HL-60 (cell line): Measurements from ENCODE around the gene UVSSA.

ENCODE experiments used
- DNase-seq, 2 experiments: peaks; one replicate each; pipeline ENCODE4 v3.0.0-alpha.2; 2010 to 2020; ENCODE audit warnings: low read depth in 1 of 2, low spot score in 1 of 2
- H3K27ac ChIP-seq: fragments of 250-450 bp; sonication (Bioruptor Pico); replicated peaks from 2 replicates; pipeline ENCODE4 v1.5.1; 2020; ENCODE audit warnings: mild to moderate bottlenecking, moderate library complexity
- H3K27me3 ChIP-seq: fragments of 250-450 bp; sonication (Bioruptor Pico); 2 replicates; pipeline ENCODE4 v1.5.1; 2021; ENCODE audit warnings: mild to moderate bottlenecking, moderate library complexity; ENCODE audit not compliant: insufficient read depth, poor library complexity, severe bottlenecking
- H3K4me3 ChIP-seq: replicated peaks from 2 replicates; pipeline ENCODE4 v1.5.1; 2011; ENCODE audit warnings: mild to moderate bottlenecking, control low read depth, low read length; ENCODE audit not compliant: insufficient read depth
- CTCF ChIP-seq: IDR thresholded peaks from one replicate; pipeline ENCODE4 v1.5.1; 2011; ENCODE audit warnings: low read length, control low read depth, inconsistent platforms; ENCODE audit not compliant: insufficient read depth
- GABPA ChIP-seq: IDR thresholded peaks from 2 replicates; pipeline ENCODE4 v1.6.1; 2012; ENCODE audit warnings: low read depth
- POLR2AphosphoS5 ChIP-seq: IDR thresholded peaks from 2 replicates; pipeline ENCODE4 v1.6.1; 2012; ENCODE audit warnings: low read depth
- SPI1 ChIP-seq: IDR thresholded peaks from 2 replicates; pipeline ENCODE4 v1.6.1; 2012; ENCODE audit warnings: low read depth, mild to moderate bottlenecking, borderline replicate concordance
- TF ChIP-seq, protein P1 (sequence below): IDR thresholded peaks from 2 replicates; pipeline ENCODE4 v1.6.1; 2012; ENCODE audit warnings: low read depth; ENCODE audit not compliant: insufficient replicate concordance

Gene UVSSA

GRCh38 chr4:1373892-1374705 lies 27.1 kb downstream of the UVSSA start:
- Histone ChIP-seq H3K27me3 (no peaks in the 10 kb centered on the region), H3K27ac (no peak overlapping the region), H3K4me3 (no peak overlapping the region)
- no peak for DNase-seq
- TF ChIP-seq POLR2AphosphoS5 (no peak), SPI1 (no peak), GABPA (no peak), CTCF (no peak)
- TF ChIP-seq, protein P1, sequence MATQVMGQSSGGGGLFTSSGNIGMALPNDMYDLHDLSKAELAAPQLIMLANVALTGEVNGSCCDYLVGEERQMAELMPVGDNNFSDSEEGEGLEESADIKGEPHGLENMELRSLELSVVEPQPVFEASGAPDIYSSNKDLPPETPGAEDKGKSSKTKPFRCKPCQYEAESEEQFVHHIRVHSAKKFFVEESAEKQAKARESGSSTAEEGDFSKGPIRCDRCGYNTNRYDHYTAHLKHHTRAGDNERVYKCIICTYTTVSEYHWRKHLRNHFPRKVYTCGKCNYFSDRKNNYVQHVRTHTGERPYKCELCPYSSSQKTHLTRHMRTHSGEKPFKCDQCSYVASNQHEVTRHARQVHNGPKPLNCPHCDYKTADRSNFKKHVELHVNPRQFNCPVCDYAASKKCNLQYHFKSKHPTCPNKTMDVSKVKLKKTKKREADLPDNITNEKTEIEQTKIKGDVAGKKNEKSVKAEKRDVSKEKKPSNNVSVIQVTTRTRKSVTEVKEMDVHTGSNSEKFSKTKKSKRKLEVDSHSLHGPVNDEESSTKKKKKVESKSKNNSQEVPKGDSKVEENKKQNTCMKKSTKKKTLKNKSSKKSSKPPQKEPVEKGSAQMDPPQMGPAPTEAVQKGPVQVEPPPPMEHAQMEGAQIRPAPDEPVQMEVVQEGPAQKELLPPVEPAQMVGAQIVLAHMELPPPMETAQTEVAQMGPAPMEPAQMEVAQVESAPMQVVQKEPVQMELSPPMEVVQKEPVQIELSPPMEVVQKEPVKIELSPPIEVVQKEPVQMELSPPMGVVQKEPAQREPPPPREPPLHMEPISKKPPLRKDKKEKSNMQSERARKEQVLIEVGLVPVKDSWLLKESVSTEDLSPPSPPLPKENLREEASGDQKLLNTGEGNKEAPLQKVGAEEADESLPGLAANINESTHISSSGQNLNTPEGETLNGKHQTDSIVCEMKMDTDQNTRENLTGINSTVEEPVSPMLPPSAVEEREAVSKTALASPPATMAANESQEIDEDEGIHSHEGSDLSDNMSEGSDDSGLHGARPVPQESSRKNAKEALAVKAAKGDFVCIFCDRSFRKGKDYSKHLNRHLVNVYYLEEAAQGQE = no peak

DNA sequence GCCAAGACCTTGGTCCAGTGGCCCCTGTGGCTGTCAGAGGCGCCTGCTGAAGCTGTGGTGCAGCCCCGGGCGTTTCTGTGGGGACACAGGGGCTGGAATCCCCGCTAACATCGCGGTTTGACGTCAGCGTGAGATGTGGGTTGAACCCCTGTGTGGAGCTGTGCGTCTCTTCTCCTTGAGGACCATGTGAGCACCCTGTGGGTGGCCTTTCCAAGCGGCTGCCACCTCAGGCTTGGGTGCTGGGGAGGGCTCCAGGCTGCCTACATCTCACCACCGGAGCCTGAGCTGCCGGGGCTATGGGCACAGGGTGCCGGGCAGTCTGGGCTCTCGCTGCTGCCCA lies 27.7 kb downstream of the UVSSA start:
- Histone ChIP-seq H3K4me3 (no peak overlapping the region), H3K27me3 (no peaks in the 10 kb centered on the region), H3K27ac (no peak overlapping the region)
- no peak for TF ChIP-seq CTCF
- no peak for TF ChIP-seq GABPA
- TF ChIP-seq, protein P1 = no peak
- TF ChIP-seq SPI1 = no peak
- TF ChIP-seq POLR2AphosphoS5 = no peak
- DNase-seq = no peak

DNA sequence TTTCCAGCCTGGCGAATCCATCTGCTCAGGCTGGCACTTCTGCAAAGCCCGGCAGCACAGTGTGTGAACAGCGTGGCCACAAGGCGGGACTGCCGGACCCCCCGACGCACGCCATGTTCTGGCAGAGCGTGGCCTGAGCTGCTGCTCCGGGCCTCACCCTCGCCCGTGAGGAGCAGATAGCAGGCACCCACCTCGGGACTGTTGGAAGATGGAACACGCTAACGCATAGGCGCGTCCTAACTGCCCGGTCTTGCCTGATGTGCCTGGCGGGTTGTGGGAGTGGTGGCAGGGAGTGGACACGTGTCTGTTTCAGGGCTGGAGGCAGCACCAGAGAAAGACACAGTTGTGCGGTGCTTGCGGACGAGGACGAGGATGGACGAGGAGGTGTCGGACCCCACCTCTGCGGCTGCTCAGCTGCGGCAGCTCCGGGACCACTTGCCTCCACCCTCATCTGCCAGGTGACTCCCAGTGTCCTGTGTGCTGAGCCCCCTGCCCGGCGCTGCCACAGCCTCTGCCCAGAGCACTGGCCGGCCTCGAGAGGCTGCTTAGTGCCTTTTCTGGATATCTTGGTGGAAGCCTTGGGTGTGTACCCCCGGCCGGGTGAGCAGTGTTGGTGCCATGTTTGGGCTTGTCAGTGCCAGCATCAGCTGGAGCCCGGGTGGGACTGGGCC lies 28.2 kb downstream of the UVSSA start:
- no peak overlapping the region for H3K27ac ChIP-seq
- TF ChIP-seq CTCF (no peak), SPI1 (no peak), POLR2AphosphoS5 (no peak), GABPA (no peak)
- TF ChIP-seq, protein P1 = no peak
- no peak overlapping the region for H3K4me3 ChIP-seq
- DNase-seq = no peak
- H3K27me3 ChIP-seq = no peaks in the 10 kb centered on the region
